ENCODE measurements around the gene CBLN4. TPM values are rescaled to one million over a fixed set of nuclear protein-coding genes. Genes with fewer than 3 reads are reported as not detected.

Gene CBLN4
- polyA plus RNA-seq, 1 donor (not counting 4 experiments of a cell fraction or from before 2014, with no cell fraction given), result not detected

DNA sequence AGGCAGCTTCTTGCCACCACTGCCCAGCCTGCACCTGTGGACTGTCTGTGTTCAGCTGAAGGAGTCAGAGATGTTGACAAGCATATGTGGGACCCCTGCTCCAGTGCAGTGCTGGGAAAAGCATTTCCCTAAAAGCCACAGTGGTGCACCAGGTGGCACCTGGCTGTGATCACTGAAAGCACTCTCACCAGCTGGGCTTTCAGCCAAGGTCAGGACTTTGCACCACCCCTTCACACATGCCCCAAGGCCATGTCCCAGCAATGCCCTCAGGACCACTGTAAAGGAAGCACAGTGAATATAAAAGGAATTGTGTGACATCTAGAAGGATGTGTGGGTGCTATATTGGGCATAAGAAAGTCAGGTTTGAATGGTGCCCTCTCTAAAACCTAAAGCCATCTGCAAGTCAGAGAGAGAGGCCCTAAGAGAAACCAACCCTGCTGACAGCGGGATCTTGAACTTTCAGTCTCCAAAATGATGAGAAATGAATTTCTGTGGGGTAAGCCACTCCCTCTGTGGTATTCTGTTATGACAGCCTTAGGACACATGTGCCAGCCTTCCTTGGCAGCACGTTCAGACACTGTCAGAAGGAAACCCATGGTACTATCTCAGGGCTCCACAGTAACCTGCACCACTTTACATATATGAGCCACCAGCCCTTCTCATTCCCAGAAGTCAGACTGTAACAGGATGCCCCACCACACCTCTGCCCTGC is 30.7 kb downstream of the CBLN4 start:
- Histone ChIP-seq H3K9me1 (ENCODE audit: control insufficient read depth, extremely low read depth, insufficient read depth, low read length) (no peaks in the 10 kb centered on the region), H3K36me3 (ENCODE audit: control insufficient read depth in 2 of 2, extremely low read depth in 1 of 2, insufficient read depth in 2 of 2, low read length in 2 of 2) (no peaks in the 10 kb centered on the region), H3K27me3 (ENCODE audit: control insufficient read depth, extremely low read depth, insufficient read depth, low read length) (no peaks in the 10 kb centered on the region), H3K9me3 (ENCODE audit: control insufficient read depth, low read depth, low read length) (no peaks in the 10 kb centered on the region), H3K4me3 (ENCODE audit: control insufficient read depth in 2 of 3, extremely low read depth in 1 of 3, insufficient read depth in 2 of 3, low read depth in 1 of 3, low read length in 3 of 3) (no peak overlapping the region), H4K20me1 (ENCODE audit: control insufficient read depth, extremely low read depth, insufficient read depth, low read length) (no peaks in the 10 kb centered on the region), H3K4me1 (ENCODE audit: control insufficient read depth, extremely low read depth, insufficient read depth, low read length) (no peaks in the 10 kb centered on the region), H3K27ac (ENCODE audit: control insufficient read depth, insufficient read depth, low read length) (no peak overlapping the region), H3K4me2 (ENCODE audit: control insufficient read depth, extremely low read depth, insufficient read depth, low read depth, low read length) (no peak overlapping the region), H3K9ac (ENCODE audit: control insufficient read depth, extremely low read depth, insufficient read depth, low read length) (no peak overlapping the region), H3K79me2 (ENCODE audit: control insufficient read depth, insufficient read depth, low read length) (no peaks in the 10 kb centered on the region), H2AFZ (ENCODE audit: control insufficient read depth, low read length) (no peak overlapping the region)
- no peak for TF ChIP-seq EZH2 (IDR thresholded peaks at IDR 0.05; ENCODE audit: low read length)
- TF ChIP-seq, protein P1, sequence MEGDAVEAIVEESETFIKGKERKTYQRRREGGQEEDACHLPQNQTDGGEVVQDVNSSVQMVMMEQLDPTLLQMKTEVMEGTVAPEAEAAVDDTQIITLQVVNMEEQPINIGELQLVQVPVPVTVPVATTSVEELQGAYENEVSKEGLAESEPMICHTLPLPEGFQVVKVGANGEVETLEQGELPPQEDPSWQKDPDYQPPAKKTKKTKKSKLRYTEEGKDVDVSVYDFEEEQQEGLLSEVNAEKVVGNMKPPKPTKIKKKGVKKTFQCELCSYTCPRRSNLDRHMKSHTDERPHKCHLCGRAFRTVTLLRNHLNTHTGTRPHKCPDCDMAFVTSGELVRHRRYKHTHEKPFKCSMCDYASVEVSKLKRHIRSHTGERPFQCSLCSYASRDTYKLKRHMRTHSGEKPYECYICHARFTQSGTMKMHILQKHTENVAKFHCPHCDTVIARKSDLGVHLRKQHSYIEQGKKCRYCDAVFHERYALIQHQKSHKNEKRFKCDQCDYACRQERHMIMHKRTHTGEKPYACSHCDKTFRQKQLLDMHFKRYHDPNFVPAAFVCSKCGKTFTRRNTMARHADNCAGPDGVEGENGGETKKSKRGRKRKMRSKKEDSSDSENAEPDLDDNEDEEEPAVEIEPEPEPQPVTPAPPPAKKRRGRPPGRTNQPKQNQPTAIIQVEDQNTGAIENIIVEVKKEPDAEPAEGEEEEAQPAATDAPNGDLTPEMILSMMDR (optimal IDR thresholded peaks at IDR 0.05 in 1 of 3, IDR thresholded peaks at IDR 0.05 in 1 of 3, conservative IDR thresholded peaks at IDR 0.05 in 1 of 3; ENCODE audit: extremely low read depth in 1 of 3, insufficient read depth in 2 of 3, low read length in 3 of 3), result no peak
- DNase-seq (ENCODE audit: low read depth, low spot score) (no peak), FAIRE-seq (no peak)
- dilution Hi-C loops (cut with MboI; ENCODE audit: extremely low pct_ligation_motif_present, low sequenced_read_pairs), result no loop called here

DNA sequence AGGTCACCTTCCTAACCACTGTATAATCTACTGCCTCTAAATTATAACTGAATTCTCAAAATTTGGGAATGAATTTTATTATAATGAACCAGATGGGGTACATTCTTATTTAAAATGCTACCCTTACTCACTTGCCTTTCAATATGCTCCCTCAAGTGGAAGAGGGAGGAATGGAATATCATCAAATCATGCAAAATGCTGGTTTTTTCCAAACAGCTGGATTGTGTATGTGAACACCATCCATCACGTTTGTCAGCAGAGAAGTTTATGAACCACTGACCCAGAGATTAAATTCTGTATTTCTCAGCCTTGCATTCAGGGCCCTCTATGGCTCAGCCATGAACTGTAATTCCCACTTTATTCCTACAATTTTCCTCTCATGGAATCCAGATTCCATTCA is 40.5 kb downstream of the CBLN4 start:
- Histone ChIP-seq H3K9me1 (ENCODE audit: control insufficient read depth, extremely low read depth, insufficient read depth, low read length) (no peaks in the 10 kb centered on the region), H3K4me2 (ENCODE audit: control insufficient read depth, extremely low read depth, insufficient read depth, low read depth, low read length) (no peak overlapping the region), H3K27me3 (ENCODE audit: control insufficient read depth, extremely low read depth, insufficient read depth, low read length) (no peaks in the 10 kb centered on the region), H4K20me1 (ENCODE audit: control insufficient read depth, extremely low read depth, insufficient read depth, low read length) (no peaks in the 10 kb centered on the region), H3K79me2 (ENCODE audit: control insufficient read depth, insufficient read depth, low read length) (no peaks in the 10 kb centered on the region), H3K4me1 (ENCODE audit: control insufficient read depth, extremely low read depth, insufficient read depth, low read length) (no peaks in the 10 kb centered on the region), H3K27ac (ENCODE audit: control insufficient read depth, insufficient read depth, low read length) (no peak overlapping the region), H3K9ac (ENCODE audit: control insufficient read depth, extremely low read depth, insufficient read depth, low read length) (no peak overlapping the region), H3K36me3 (ENCODE audit: control insufficient read depth in 2 of 2, extremely low read depth in 1 of 2, insufficient read depth in 2 of 2, low read length in 2 of 2) (no peaks in the 10 kb centered on the region), H2AFZ (ENCODE audit: control insufficient read depth, low read length) (no peak overlapping the region), H3K9me3 (ENCODE audit: control insufficient read depth, low read depth, low read length) (no peaks in the 10 kb centered on the region), H3K4me3 (ENCODE audit: control insufficient read depth in 2 of 3, extremely low read depth in 1 of 3, insufficient read depth in 2 of 3, low read depth in 1 of 3, low read length in 3 of 3) (no peak overlapping the region)
- DNase-seq (ENCODE audit: low read depth, low spot score) (no peak), FAIRE-seq (no peak)
- no peak for TF ChIP-seq EZH2 (IDR thresholded peaks at IDR 0.05; ENCODE audit: low read length)
- TF ChIP-seq, protein P1 (optimal IDR thresholded peaks at IDR 0.05 in 1 of 3, IDR thresholded peaks at IDR 0.05 in 1 of 3, conservative IDR thresholded peaks at IDR 0.05 in 1 of 3; ENCODE audit: extremely low read depth in 1 of 3, insufficient read depth in 2 of 3, low read length in 3 of 3), result no peak
- dilution Hi-C loops (cut with MboI; ENCODE audit: extremely low pct_ligation_motif_present, low sequenced_read_pairs), result no loop called here

All from keratinocyte (primary cell).